ENCODE results near the gene BIN2.
A peak's percentile ranks its signal among the peaks of the same experiment; 100 is the strongest.
"Not testable (repeated sequence)": the region's sequence is repeated elsewhere in the genome, so short reads cannot be mapped to it uniquely, and the experiment has no call there.

Gene BIN2

DNA sequence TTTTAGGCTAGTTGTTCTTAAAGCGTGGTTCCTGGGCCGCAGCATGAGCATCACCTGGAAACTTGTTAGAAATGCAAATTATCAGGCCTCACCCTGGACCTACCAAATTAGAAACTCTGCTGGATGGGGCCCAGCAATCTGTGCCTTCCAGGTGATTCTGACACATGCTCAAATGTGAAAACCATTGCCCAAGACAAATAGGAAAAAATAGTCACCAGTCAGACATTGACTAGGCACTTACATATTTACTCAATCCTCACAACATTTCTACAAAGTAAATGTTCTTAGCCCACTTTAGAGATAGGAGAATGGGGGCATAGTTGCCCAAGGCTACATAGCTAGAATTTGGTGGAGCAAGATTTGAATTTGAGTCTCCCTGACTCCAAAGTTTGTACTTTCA lies 19.2 kb upstream of the BIN2 start:
- no peak for DNase-seq

DNA sequence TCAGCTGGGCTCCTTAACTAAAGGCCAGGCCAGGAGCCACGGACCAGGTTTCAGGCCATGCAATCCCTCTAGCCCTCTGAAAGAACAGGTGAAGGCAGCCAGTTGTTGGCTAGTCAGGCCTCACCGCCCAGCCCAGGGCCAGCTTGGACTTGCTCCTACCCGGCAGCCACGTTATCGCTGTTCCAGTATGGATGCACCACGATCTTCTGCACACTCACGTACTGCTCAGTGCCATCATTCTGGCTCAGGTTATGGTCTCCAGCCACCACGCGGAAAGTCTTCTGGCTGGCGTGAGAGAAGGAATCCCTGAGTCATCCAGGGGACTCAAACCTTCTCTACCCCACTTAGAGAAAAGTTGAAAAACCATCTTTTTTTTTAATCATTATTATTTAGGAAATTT lies 18.4 kb upstream of the BIN2 start:
- no peak for DNase-seq

DNA sequence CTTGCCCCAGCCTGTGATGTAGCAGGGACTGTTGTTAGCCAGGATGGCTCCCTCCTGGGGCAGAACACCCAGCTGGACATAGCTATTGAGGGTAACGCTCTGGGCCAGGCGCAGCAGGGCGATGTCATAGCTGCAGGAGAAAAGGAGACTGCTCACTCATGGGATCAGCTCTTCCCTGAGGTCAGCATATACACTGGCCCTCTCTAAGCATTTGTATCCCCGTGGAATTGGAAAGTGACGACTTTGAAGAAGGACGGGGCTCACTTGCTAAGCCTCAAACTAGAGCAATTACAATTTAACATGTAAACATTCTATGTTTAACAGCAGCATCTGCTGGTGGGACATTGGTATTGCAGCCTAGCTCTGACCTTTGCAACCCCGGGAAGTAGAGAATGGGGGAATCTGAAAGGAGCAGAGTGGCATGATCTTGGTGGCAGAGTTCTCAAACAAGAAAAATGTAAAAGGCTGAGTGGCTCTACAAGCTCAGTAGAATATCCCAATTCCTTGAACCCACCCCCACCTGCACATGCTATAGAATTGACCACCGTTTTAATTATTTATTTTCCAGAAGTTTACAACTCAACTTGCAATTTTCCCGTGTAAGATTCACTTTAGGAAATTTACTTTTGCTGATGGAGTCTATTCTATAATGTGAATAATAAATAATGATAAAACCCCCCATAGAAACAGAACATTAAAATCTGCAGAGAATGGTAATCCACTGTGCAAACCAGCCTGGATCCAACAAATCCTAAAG lies 17.5 kb upstream of the BIN2 start:
- peak; percentile 79 for DNase-seq

DNA sequence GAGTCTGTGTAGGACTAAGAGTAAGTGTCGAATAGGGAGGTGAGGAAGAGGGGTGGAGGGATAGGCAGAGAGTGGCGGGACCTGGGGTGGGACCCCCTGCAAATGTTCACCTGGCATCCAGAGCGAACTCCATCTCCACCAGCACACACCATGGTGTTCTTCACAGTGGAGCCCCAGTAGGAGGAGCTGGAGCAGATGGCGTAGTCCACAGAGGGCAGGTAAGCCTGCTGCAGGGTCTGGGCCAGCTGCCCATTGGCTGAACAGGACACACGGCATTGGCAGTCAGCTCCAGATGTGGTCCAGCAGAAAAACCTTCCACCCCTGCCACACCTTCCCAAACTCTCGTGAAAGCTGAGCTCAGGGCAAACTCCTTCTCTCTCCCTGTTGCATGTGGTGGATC lies 15.8 kb upstream of the BIN2 start:
- peak; percentile 34 for DNase-seq

DNA sequence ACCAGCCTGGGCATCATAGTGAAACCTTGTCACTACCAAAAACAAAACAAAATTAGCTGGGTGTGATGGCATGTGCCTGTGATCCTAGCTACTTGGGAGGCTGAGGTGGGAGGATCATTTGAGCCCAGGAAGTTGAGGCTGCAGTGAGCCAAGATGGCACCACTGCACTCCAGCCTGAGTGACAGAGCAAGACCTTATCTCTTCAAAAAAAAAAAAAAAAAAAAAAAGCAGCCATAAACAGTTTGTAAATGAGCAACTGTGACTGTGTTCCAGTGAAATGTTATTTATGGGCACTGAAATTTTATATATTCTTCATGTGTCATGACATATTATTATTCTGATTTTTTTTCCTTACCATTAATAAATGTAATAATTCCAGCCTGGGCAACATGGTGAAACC lies 13.4 kb upstream of the BIN2 start:
- DNase-seq, result not testable (repeated sequence)

DNA sequence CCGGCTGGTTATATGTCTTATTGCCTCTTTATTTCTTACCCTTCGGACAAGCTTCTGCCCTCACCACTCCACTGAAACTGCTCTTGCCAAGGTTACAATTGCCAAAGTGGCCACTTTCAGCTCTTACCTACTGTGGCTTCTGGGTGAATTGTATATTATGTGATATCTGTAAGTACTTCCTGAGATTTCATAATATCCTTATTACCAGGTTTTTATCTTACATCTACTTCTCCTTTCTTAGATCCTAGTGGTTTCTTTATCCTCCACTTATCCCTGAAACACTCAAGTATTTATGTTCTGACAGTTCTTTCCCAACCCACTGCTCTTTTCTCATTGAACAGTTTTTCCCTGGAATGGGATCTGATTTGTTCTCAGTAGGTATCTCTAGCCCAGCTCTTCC lies 12.0 kb upstream of the BIN2 start:
- DNase-seq, result no peak

DNA sequence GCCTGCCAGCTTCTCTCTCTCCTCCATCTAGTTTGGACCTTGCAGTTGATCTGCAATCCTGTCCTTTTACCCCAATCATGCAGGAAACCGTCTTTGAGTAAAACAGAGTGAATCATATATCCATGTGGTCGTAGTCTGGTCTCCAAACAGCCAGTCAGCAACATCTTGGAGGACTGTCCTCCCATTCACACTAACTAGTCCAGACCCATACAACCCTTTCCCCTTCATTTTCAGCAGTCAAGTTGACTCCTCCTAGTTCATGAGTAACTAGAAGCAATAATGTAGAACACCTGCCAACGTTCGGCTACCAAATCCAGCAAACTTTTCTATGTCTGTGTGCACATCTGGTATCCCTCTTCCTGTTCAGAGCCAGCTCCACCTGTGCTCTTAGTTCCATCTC lies 10.8 kb upstream of the BIN2 start:
- no peak for DNase-seq

DNA sequence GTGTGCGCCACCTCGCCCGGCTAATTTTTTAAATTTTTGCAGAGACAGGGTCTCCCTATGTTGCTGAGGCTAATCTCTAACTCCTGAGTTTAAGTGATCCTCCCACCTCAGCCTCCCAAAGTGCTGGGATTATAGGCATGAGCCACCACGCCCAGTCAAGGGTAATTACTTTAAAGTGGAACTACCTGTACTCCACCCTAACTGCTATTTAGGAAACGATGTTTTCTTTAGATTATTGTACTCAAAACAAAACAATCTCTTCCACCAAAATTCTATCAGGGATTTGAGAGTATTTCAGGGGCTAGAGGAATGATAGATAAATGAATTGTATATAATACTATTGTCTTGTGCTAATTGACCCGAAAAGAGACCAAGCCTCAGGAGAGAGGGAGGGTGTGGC lies 9.6 kb upstream of the BIN2 start:
- peak; percentile 27 for DNase-seq

DNA sequence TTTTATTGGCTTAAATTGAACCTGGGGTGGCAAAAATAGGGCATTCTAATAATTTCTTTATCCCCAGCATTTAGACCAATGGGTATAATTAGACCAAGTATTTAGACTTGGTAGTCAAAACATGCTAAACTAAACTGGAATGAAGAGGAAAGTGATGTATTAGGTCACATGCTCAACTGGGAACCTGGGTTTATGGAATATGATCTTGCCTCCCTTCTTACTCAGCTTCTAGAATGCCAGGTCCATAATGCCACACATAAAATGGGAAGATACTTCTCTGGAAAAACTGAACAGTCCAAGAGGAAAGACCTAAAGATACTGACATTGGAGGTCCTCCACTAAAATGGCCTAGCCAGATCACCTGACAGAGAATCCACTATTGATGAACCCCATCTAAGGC lies 6.2 kb upstream of the BIN2 start:
- DNase-seq, result no peak

DNA sequence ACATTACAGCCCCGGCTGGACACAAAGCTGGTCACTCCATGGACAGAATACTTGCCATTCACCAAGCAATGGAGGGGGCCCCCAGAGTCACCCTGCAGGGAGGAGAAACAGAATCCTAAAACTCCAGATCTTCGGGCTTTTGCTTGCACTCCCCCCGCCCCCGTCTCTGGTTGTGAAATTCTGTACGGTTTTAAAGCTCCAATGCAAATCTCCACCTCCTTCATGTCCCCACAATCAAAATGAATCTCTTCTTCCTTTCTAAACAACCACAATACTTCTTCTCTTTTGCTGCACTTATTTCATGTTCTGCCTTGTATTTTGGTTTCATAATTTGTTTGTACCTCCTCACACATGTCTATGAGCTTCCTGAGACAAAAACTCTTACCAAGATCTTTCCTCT lies 5.8 kb upstream of the BIN2 start:
- no peak for DNase-seq

DNA sequence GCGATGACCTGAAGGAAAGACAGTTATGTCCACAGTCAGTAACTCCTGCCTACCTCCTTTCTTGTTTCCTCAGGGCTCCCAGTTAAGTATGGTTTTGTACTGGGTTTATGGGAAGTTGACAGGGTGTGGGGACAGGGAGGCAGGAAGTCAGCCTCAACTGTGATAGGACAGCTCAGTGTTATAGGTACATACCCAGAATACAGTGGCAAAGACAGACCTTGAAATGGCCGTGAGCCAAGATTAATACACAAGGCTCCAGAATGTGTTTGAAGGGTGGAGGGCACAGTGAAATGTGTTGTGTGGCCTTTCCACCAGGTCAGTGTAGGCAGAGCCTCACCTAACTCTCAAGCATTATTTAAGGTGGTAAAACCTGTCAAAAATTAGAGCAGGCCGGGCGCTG lies 4.6 kb upstream of the BIN2 start:
- no peak for DNase-seq

DNA sequence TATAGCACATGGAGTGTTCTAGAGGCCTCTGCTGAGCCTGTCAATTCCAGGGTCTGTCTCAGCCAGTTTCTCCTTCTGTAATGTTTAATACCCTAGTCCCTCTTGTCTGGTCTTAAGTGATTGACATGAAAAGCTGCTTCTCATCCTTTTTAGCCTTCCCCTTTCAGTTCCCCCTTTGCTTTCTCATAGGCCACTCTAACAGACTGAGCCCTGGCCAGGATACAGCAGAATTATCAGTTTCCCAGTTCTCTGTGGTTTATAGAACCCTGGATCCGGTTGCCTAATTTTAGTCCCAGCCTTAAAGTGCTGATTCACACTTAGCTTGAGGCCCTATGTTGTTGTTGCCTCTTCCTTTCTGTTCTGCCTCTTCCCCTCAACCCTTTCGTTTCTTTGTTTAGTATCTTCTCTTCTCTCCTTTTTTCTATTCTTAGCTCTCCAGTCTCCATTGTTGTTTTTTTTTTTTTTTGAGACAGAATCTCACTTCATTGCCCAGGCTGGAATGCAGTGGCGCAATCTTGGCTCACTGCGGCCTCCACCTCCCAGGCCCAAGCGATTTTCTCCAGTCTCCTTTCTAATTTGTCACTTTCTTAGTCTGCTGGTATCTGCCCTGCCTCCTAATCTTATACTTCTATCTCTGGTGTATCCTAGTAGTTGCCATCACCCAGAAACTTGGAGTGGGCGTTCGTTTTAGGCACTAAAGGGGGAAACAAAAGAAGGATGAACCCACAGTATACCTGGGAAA lies 2.9 kb upstream of the BIN2 start:
- no peak for DNase-seq

DNA sequence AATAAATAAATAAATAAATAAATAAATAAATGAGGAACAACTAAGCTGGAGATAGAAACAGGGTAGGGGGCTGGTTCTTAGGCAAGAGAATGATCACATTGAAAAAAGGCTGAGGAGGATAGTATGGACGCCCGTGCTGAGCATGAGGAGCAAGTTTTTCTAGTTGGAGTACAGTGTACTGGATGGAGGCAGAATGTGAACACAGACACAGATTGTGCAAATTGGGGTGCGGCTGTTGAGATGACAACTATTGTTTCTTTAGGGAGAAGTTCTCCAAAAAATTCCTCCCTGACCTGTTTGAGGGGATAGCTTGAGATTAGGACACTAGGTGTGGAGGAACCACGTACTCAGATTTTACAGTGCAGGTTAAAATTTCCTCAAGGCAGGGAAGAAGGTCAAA lies 979 bp upstream of the BIN2 start:
- DNase-seq, result no peak

DNA sequence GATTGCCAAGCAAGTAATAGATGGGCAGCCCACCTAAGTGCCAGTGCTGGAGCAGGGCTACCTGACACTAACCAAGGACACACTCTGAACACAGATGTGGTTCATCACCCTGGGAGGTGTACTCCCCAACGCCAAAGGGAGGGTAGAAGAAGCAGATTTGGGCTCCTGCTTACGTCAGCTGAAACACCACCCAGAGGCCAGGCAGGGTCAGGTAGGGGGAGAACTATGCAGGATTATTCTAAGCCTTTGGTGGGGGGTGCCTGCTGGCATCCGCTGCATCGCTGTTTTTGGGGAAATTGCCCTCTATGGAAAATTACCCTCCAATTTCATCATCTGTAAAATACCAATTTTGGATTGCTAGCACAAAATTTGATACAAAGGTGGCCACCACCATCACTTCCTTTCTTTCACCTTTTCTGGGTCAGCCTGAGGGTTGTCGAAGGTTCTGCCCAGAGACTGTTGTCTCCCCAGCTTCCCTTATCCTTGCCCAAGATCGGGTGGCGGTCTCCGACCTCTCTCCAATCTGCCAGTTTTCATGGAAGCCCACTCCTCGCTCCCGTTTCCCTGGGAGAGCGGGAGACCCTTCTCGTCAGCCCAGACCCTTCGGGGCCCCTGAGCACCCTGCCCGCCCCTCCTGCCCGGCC lies 535 bp downstream of the BIN2 start:
- DNase-seq, result no peak

DNA sequence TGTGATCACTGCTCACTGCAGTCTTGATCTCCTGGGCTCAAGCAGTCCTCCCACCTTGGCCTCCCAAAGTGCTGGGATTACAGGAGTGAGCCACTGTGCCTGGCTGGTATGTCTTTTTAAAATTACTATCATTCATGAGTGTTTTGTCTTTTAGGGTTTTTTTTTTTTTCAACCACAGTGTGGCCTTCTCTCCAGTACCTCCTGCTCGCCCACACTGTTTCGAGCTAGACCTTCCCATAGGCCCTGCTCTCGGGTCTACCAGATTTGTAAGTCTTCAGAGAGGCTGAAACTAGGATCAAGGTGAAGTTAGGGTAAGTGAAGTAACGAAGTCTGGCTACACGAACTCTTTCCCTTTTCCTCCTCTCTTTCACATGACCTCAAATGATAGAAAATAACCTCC lies 1.5 kb downstream of the BIN2 start:
- DNase-seq, result no peak

DNA sequence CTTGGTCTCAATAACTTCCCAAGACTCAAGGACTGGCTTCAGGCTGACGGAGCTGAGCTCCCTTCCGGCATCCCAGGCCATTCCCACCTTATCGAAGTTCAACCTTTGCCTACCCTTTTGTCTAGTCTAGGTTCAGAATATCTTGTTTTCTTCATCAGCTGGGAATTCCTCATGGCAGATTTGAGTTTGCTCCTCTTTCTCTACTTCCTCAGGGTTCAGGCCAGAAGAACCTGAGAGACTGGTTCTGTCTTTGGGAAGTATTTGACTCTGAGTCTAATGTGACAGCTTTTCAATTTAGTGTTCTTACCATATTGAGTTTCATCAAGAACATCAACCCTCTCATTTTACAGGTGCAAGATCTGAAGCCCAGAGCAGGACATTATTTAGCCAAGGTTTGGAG lies 2.1 kb downstream of the BIN2 start:
- no peak for DNase-seq

DNA sequence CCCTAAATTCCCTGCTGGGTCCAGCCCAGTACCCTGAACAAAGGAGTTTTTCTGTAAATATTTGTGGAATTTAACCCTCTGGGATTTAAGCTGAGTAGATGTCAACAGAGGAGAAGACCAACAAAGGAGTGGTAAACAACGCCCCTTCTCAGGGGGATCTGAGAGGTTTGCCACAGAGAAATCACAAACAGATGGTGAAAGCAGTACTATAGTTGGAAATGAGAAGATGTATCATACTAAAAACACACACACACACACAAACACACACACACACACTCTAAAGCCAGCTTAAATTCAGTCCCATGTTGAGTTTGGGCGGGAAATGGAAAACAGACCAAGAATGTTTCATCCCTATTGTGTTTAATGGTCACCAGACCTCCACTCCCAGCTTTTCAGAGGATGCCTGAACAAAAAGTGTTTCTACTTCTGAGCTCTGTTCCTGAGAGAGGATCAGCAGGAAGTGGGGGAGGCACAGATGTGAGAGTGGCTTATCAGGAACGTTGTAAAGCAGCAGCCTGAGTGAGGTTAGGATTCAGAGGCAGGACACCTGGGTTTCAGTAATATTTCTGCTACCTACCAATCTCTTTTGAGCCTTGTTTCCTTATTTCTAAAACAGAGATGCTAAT lies 3.2 kb downstream of the BIN2 start:
- DNase-seq, result peak; percentile 89

DNA sequence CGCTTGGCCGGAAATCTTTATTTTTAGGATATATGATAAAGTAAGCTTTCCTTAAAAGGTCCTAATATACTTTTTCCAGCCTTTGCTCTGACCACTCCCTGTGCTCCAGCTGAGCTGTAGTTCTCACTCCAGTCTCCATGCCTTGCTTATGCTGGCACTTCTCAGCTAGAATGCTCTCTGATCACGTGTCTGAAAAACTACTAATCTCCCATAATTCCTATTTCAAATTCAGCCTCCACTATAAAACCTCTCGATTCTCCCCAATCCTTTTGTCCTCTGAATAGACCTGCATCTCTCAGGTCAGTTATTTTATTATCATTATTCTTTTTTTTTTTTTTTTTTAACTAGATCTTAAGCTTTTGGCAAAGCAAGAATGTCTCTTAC lies 3.7 kb downstream of the BIN2 start:
- DNase-seq, result peak; percentile 76

DNA sequence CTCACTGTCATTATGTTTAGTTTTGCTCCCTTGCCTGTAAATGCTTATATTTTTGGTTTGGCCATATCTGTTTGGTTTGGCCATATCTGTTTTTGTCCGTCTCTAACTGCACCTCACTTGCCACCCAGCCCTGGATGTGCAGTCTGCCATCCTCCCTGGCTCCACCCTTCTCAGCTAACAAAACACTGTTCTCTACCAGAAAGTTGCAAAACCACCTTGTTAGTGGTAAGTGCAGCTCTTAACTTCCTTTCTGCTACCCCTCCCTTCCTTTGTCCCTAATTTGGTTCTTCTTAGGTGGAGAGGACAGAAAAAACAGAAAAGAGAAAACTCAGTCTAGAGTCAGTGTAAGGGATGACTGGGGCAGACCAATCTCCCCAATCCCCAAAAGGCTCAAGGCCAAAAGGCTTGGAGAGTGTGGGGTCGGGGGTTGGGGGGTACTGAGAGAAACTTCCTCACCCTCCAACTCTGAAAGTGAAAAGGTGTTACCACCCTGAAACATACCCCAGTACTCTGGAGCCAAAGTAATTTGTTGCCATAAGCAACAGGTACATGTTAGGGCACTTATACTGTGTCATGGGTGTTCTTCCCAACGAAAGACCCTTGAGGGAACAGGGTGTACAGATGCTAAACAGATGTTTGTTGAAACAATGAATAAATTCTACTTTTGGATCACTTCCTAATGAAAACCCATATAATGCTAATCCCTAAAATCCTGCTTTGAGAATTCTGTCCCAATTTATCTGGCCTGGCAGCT lies 5.0 kb downstream of the BIN2 start:
- DNase-seq, result peak; percentile 9

DNA sequence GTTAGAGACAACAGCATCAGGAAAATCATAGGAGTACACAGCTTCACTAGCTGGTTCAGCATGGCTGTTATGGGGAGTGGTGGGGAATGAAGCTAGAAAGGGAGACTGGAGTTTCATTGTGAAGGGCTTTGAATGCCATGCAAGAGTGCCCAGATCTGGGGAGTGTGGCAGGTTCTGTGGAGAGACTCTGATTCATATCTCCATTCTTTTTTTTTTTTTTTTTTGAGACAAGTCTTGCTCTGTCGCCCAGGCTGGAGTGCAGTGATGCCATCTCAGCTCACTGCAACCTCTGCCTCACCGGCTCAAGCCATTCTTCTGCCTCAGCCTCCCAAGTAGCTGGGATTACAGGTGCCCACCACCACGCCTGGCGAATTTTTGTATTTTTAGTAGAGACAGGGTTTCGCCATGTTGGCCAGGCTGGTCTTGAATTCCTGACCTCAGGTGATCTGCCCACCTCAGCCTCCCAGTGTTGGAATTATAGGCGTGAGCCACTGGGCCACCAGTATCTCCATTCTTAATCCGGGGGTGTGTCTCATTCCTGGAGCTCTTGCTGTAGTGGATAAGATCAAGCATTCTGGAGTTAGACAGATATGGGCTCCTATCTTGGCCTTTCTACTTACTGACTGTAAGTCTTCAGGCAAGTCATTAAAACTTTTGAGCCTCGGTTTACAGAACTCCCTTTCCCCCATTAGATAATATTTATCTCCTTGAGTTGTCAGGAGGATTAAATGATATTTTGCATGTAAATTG lies 5.7 kb downstream of the BIN2 start:
- not testable (repeated sequence) for DNase-seq

DNA sequence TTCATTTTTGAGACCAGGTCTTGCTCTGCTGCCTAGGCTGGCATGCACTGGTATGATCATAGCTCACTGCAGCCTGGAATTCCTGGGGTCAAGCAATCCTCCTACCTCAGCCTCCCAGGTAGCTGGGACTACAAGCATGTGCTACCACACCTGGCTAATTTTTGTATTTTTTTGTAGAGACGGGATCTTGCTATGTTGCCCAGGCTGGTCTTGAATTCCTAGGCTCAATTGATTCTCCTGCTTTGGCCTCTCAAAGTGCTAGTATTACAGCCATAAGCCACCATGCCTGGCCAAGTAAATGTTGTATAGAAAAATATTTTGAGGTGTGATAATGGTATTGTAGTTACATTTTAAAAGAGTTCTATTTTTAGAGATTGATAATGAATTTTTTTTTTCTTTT lies 12.6 kb downstream of the BIN2 start:
- no peak for DNase-seq
